Esophagus muscularis mucosa (tissue), 3 donors: ENCODE measurements around the gene TANC1.

ENCODE experiments used
- CTCF ChIP-seq, 3 experiments: fragments of 200-600 bp in 2 of 3; fragments of 450-650 bp in 1 of 3; sonication (generic) in 2 of 3; IDR thresholded peaks; one replicate each; pipeline ENCODE4 v1.5.1; 2017 to 2019; ENCODE audit warnings: antibody characterized with exemption in 3 of 3, mild to moderate bottlenecking in 2 of 3, moderate library complexity in 1 of 3
- POLR2A ChIP-seq: fragments of 450-650 bp; IDR thresholded peaks from one replicate; pipeline ENCODE4 v1.6.1; 2017; ENCODE audit warnings: antibody characterized with exemption, moderate library complexity, mild to moderate bottlenecking, low read depth

DNA sequence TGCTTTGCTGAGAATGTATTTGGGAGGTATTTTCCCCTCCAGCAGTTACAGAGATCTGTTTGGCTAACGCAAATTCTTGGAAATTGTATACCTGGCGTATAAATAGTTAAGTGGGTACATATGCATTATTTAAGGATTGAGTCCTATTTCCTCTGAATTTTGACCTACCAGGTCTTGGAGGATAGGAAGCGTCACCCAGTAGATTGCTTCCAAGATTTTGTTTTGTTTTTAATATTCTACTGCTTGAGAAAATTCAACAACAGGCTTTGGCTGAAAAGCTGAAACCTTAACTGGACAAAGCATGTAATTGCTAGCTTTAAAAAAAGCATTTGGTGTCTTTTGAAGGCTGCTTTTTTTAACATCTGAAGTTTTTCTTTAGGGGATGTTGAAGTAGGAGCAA lies 168.0 kb downstream of the TANC1 start:
- no peak for TF ChIP-seq CTCF (IDR thresholded peaks at IDR 0.05)
- TF ChIP-seq POLR2A, result no peak
